GM12878 (cell line): ENCODE results near the gene OTUB1. TPM values are rescaled to one million over a fixed set of nuclear protein-coding genes. Genes with fewer than 3 reads are reported as not detected.
A peak's percentile ranks its signal among the peaks of the same experiment; 100 is the strongest.

Source experiments
- ATAC-seq: fragments of 200-7000 bp; cut with Tn5 transposase; 3 replicates; pipeline ENCODE4 v1.9.1; 2020; ENCODE audit warnings: mild to moderate bottlenecking, moderate library complexity
- BruUV-seq: library from RNA; stranded (reverse); fragments of 400-500 nt; replicated peaks from 2 replicates; lab custom pipeline; 2021; lab: Mats Ljungman, UMichigan
- CTCF ChIA-PET: fragments of 300-600 bp; sonication (Branson Sonifier 250); formaldehyde crosslinking; extraction: SDS; loops from one replicate; lab custom pipeline; 2021; ENCODE audit warnings: inconsistent platforms; lab: Yijun Ruan, JAX
- POLR2A ChIA-PET: fragments of 350-600 bp; formaldehyde crosslinking; extraction: SDS; loops from one replicate; lab custom pipeline; 2021; ENCODE audit warnings: inconsistent platforms; lab: Charles Lee
- RAD21 ChIA-PET: fragments of 300-600 bp; sonication (Branson Sonifier 250); formaldehyde crosslinking; loops from one replicate; lab custom pipeline; 2023; ENCODE audit warnings: antibody characterized with exemption; ENCODE audit not compliant: unreplicated experiment; lab: Charles Lee
- SMC1A ChIA-PET: fragments of 300-600 bp; sonication (Branson Sonifier 250); formaldehyde crosslinking; loops from one replicate; lab custom pipeline; 2023; ENCODE audit not compliant: unreplicated experiment, uncharacterized antibody; lab: Charles Lee
- DNase-seq: peaks from one replicate; pipeline ENCODE4 v3.0.0-alpha.2; 2011; ENCODE audit warnings: low read depth, low spot score
- FAIRE-seq: peaks from 3 replicates; lab custom pipeline; 2011; peaks lifted over from hg19 to GRCh38; lab: Jason Lieb, UNC
- H2AFZ ChIP-seq: 2 replicates; pipeline ENCODE4 v1.6.0; 2011; ENCODE audit warnings: low read depth, low read length, control low read depth; ENCODE audit not compliant: control insufficient read depth
- H3K27ac ChIP-seq: 2 replicates; pipeline ENCODE4 v1.5.1; 2011; ENCODE audit warnings: control low read depth; ENCODE audit not compliant: control insufficient read depth, insufficient read depth
- H3K27me3 ChIP-seq, 2 experiments: replicated peaks in 1 of 2; 2 replicates each; pipeline versions ENCODE4 v1.6.0 to v1.6.1; 2011; ENCODE audit warnings: low read length in 1 of 2; ENCODE audit not compliant: control insufficient read depth in 2 of 2, insufficient read depth in 2 of 2
- H3K36me3 ChIP-seq, 2 experiments: 2 replicates each; pipeline ENCODE4 v1.5.1; 2011; ENCODE audit warnings: low read length in 1 of 2; ENCODE audit not compliant: control insufficient read depth in 2 of 2, insufficient read depth in 2 of 2
- H3K4me1 ChIP-seq: 2 replicates; pipeline ENCODE4 v1.6.1; 2011; ENCODE audit warnings: mild to moderate bottlenecking, low read length, moderate library complexity, mixed read lengths; ENCODE audit not compliant: control insufficient read depth, insufficient read depth
- H3K4me2 ChIP-seq: 2 replicates; pipeline ENCODE4 v1.6.0; 2011; ENCODE audit warnings: control low read depth; ENCODE audit not compliant: control insufficient read depth, insufficient read depth
- H3K4me3 ChIP-seq: fragments of 200-600 bp; sonication (generic); 2 replicates; pipeline ENCODE4 v1.5.1; 2016
- H3K79me2 ChIP-seq: 2 replicates; pipeline ENCODE4 v1.6.0; 2011; ENCODE audit warnings: low read length; ENCODE audit not compliant: control insufficient read depth, insufficient read depth
- H3K9ac ChIP-seq: 2 replicates; pipeline ENCODE4 v1.8.0; 2011; ENCODE audit warnings: low read length, control low read depth, mixed read lengths; ENCODE audit not compliant: control insufficient read depth, insufficient read depth
- H3K9me3 ChIP-seq: replicated peaks from 3 replicates; pipeline ENCODE4 v1.5.1; 2011; ENCODE audit warnings: mild to moderate bottlenecking, low read length; ENCODE audit not compliant: control insufficient read depth, insufficient read depth
- H4K20me1 ChIP-seq: 2 replicates; pipeline ENCODE4 v1.6.0; 2011; ENCODE audit not compliant: control insufficient read depth, insufficient read depth
- BHLHE40 ChIP-seq, 2 experiments: fragments of 450-650 bp in 1 of 2; IDR thresholded peaks; 2 replicates each; pipeline ENCODE4 v1.6.1; 2011 to 2017; ENCODE audit warnings: low read depth in 2 of 2, borderline replicate concordance in 1 of 2, improper control_type of control experiment in 1 of 2, low read length in 1 of 2, mild to moderate bottlenecking in 1 of 2
- CBFB ChIP-seq: IDR thresholded peaks from 2 replicates; pipeline ENCODE4 v1.6.1; 2016; ENCODE audit warnings: antibody characterized with exemption, low read depth
- CEBPZ ChIP-seq: fragments of 150-350 bp; IDR thresholded peaks from 2 replicates; pipeline ENCODE4 v1.6.1; 2016; ENCODE audit warnings: low read depth, low read length
- EED ChIP-seq: sonication (generic); IDR thresholded peaks from 2 replicates; pipeline ENCODE4 v1.6.1; 2016; ENCODE audit warnings: antibody characterized with exemption, low read depth
- KLF5 ChIP-seq: fragments of 450-650 bp; IDR thresholded peaks from 2 replicates; pipeline ENCODE4 v1.6.1; 2014; ENCODE audit warnings: mild to moderate bottlenecking; ENCODE audit not compliant: partially characterized antibody
- SIX5 ChIP-seq: IDR thresholded peaks from 2 replicates; pipeline ENCODE4 v1.6.1; 2011; ENCODE audit warnings: mild to moderate bottlenecking, low read depth, low read length, moderate library complexity; ENCODE audit not compliant: severe bottlenecking
- SP1 ChIP-seq: IDR thresholded peaks from one replicate; pipeline ENCODE4 v1.6.1; 2011; ENCODE audit warnings: low read depth, low read length
- WGBS: methylation state at CpG from one replicate; pipeline ENCODE4 v1.1.6; 2016; ENCODE audit warnings: low lambda C conversion rate; ENCODE audit not compliant: insufficient replicate concordance, insufficient coverage; ENCODE audit errors: missing lambda C conversion rate; 5-methylcytosine and 5-hydroxymethylcytosine counted together
- in situ Hi-C: fragments of 300-500 bp; cut with MboI; formaldehyde crosslinking; loops from 9 replicates; pipeline ENCODE4 v1.14.3; 2018; ENCODE audit warnings: mixed read lengths
- intact Hi-C: fragments of 100-400 bp; cut with micrococcal nuclease; formaldehyde crosslinking; loops from one replicate; pipeline ENCODE4 v1.14.2; 2022; ENCODE audit not compliant: unreplicated experiment
- polyA plus RNA-seq, 11 experiments: library from polyadenylated mRNA; depleted of rRNA in 4 of 11; unstranded in 6 of 11; stranded (reverse) in 5 of 11; fragments of >200 nt; fragmentation: Nextera tagmentation in 4 of 11; fragmentation: Illumina TruSeq in 1 of 11; extraction: Ambion mirVana in 4 of 11; extraction: Trizol in 1 of 11; gene quantifications; 1 replicate in 1 of 11; 2 replicates in 10 of 11; pipeline versions ENCODE4 v1.2.1 to v1.2.3, GENCODE V29; 2011 to 2016; ENCODE audit warnings: inconsistent platforms in 2 of 11, missing spikeins in 2 of 11, low read depth in 1 of 11
- total RNA-seq, 4 experiments: library from RNA; depleted of rRNA in 3 of 4; stranded (reverse); fragments of >200 nt in 3 of 4; fragmentation: Illumina TruSeq in 1 of 4; extraction: Trizol in 1 of 4; gene quantifications; 2 replicates each; pipeline versions ENCODE4 v1.2.1 to v1.2.3, GENCODE V29; 2013 to 2021
- TF ChIP-seq, protein P1 (sequence below): fragments of 450-650 bp; IDR thresholded peaks from 2 replicates; pipeline ENCODE4 v1.6.1; 2017; ENCODE audit warnings: mild to moderate bottlenecking, moderate library complexity

OTUB1 gene
- total and polyA plus RNA-seq, 10 of the 15 experiments (the other 5 are each of a cell fraction or from before 2014, with no cell fraction given) = 49.6 to 225 (median 131) TPM

GRCh38 chr11:64021757-64022093, 35.5 kb downstream of the OTUB1 start:
- H3K4me2 ChIP-seq = no peak overlapping the region
- intact Hi-C loops = no loop called here
- DNase-seq = no peak
- no peaks in the 10 kb centered on the region for H3K4me1 ChIP-seq
- no peaks in the 10 kb centered on the region for H3K36me3 ChIP-seq
- no peak overlapping the region for H3K9ac ChIP-seq
- no peak for TF ChIP-seq SIX5
- peak in 1 of 2 experiments; percentile 39; a peak in 2 of 4 replicates for TF ChIP-seq BHLHE40 (IDR thresholded peaks at IDR 0.05; ENCODE audit: borderline replicate concordance in 1 of 2, low read depth in 2 of 2, low read length in 1 of 2)
- TF ChIP-seq SP1 = no peak
- TF ChIP-seq, all 136 proteins: peak for 1
- no peak overlapping the region for H3K27ac ChIP-seq
- no peak overlapping the region for H2AFZ ChIP-seq
- RAD21 ChIA-PET = no interaction called here
- no peaks in the 10 kb centered on the region for H3K79me2 ChIP-seq
- H3K9me3 ChIP-seq = no peaks in the 10 kb centered on the region
- BruUV-seq = no TSS peak
- no peak for FAIRE-seq
- 6% methylated on average over 6 of the region's 10 CpGs for WGBS
- SMC1A ChIA-PET = no interaction called here
- ATAC-seq = no peak
- CTCF ChIA-PET = no interaction called here
- no peaks in the 10 kb centered on the region for H4K20me1 ChIP-seq
- in situ Hi-C loops = no loop called here
- POLR2A ChIA-PET = no interaction called here
- no peak overlapping the region for H3K4me3 ChIP-seq
- no peaks in the 10 kb centered on the region; a peak in 1 of 4 replicates for H3K27me3 ChIP-seq

GRCh38 chr11:64022125-64022784, 36.0 kb downstream of the OTUB1 start:
- in situ Hi-C loops = no loop called here

More at GRCh38 chr11:64022125-64022784, 36.0 kb downstream of the OTUB1 start:
- no peak overlapping the region for H3K9ac ChIP-seq
- ChIA-PET RAD21 (no interaction called here), SMC1A (no interaction called here), POLR2A (interaction anchor here (0.6 kb wide), 1 partner anchor 33 kb away, joined by 4 read pairs; no protein-coding TSS in a partner anchor), CTCF (no interaction called here)
- DNase-seq (no peak), ATAC-seq (no peak), FAIRE-seq (no peak)
- 46% methylated on average over 13 of the region's 14 CpGs for WGBS
- TF ChIP-seq, protein P1, sequence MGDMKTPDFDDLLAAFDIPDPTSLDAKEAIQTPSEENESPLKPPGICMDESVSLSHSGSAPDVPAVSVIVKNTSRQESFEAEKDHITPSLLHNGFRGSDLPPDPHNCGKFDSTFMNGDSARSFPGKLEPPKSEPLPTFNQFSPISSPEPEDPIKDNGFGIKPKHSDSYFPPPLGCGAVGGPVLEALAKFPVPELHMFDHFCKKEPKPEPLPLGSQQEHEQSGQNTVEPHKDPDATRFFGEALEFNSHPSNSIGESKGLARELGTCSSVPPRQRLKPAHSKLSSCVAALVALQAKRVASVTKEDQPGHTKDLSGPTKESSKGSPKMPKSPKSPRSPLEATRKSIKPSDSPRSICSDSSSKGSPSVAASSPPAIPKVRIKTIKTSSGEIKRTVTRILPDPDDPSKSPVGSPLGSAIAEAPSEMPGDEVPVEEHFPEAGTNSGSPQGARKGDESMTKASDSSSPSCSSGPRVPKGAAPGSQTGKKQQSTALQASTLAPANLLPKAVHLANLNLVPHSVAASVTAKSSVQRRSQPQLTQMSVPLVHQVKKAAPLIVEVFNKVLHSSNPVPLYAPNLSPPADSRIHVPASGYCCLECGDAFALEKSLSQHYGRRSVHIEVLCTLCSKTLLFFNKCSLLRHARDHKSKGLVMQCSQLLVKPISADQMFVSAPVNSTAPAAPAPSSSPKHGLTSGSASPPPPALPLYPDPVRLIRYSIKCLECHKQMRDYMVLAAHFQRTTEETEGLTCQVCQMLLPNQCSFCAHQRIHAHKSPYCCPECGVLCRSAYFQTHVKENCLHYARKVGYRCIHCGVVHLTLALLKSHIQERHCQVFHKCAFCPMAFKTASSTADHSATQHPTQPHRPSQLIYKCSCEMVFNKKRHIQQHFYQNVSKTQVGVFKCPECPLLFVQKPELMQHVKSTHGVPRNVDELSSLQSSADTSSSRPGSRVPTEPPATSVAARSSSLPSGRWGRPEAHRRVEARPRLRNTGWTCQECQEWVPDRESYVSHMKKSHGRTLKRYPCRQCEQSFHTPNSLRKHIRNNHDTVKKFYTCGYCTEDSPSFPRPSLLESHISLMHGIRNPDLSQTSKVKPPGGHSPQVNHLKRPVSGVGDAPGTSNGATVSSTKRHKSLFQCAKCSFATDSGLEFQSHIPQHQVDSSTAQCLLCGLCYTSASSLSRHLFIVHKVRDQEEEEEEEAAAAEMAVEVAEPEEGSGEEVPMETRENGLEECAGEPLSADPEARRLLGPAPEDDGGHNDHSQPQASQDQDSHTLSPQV = no peak
- TF ChIP-seq CEBPZ (no peak), CBFB (no peak), KLF5 (no peak), EED (no peak)
- H3K36me3 ChIP-seq = no peaks in the 10 kb centered on the region
- no peaks in the 10 kb centered on the region; a peak in 1 of 4 replicates for H3K27me3 ChIP-seq
- no peaks in the 10 kb centered on the region for H3K4me1 ChIP-seq
- no peak overlapping the region for H3K27ac ChIP-seq
- no peak overlapping the region for H3K4me3 ChIP-seq
- no peaks in the 10 kb centered on the region for H3K9me3 ChIP-seq
- no peak overlapping the region for H3K4me2 ChIP-seq
- intact Hi-C loops = no loop called here
- no peak overlapping the region for H2AFZ ChIP-seq
- no peaks in the 10 kb centered on the region for H3K79me2 ChIP-seq
- no peaks in the 10 kb centered on the region for H4K20me1 ChIP-seq
- BruUV-seq = no TSS peak
